SU-DHL-6 (cell line): Measurements from ENCODE around the gene PICALM.

Experiments
- EZH2phosphoT487 ChIP-seq: fragments of 200-600 bp; sonication (generic), shearing (Covaris generic); conservative IDR thresholded peaks from 2 replicates; pipeline ENCODE4 v1.6.1; 2018; ENCODE audit warnings: mild to moderate bottlenecking, antibody characterized with exemption, low read length, moderate library complexity, mixed read lengths
- TF ChIP-seq, protein P1 (sequence below): fragments of 200-600 bp; sonication (generic); IDR thresholded peaks from one replicate; pipeline ENCODE4 v1.5.1; 2017; ENCODE audit warnings: antibody characterized with exemption, mild to moderate bottlenecking, low read length, moderate library complexity; ENCODE audit not compliant: insufficient read depth, poor library complexity, severe bottlenecking

- TF ChIP-seq, protein P1, sequence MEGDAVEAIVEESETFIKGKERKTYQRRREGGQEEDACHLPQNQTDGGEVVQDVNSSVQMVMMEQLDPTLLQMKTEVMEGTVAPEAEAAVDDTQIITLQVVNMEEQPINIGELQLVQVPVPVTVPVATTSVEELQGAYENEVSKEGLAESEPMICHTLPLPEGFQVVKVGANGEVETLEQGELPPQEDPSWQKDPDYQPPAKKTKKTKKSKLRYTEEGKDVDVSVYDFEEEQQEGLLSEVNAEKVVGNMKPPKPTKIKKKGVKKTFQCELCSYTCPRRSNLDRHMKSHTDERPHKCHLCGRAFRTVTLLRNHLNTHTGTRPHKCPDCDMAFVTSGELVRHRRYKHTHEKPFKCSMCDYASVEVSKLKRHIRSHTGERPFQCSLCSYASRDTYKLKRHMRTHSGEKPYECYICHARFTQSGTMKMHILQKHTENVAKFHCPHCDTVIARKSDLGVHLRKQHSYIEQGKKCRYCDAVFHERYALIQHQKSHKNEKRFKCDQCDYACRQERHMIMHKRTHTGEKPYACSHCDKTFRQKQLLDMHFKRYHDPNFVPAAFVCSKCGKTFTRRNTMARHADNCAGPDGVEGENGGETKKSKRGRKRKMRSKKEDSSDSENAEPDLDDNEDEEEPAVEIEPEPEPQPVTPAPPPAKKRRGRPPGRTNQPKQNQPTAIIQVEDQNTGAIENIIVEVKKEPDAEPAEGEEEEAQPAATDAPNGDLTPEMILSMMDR = no peak
- no peak for TF ChIP-seq EZH2phosphoT487
Observed at GRCh38 chr11:85967457-85967856, 101.4 kb downstream of the PICALM start.
